Measurements from ENCODE around the gene RARS2.

GRCh38 chr6:87583822-87584221 lies 6.0 kb downstream of the RARS2 start:
- TF ChIP-seq ZNF274 (IDR thresholded peaks at IDR 0.05; ENCODE audit: low read depth, low read length), result no peak
- no peak for TF ChIP-seq SUZ12 (IDR thresholded peaks at IDR 0.05; ENCODE audit: extremely low read depth, insufficient read depth, insufficient read length)
